Cardiac fibroblast (primary cell): ENCODE data around the gene ALDH4A1.

ENCODE experiments used
- DNase-seq, 2 donors: peaks; one replicate each; pipeline versions ENCODE4 v3.0.0 to v3.0.0-alpha.2; 2010; ENCODE audit warnings: low read depth in 2 of 2
- H3K4me3 ChIP-seq, 2 donors: replicated peaks in 1 of 2; 1 replicate in 1 of 2; 2 replicates in 1 of 2; pipeline ENCODE4 v1.5.1; 2011; ENCODE audit warnings: low read depth in 2 of 2, low read length in 2 of 2, mild to moderate bottlenecking in 2 of 2, moderate library complexity in 1 of 2
- TF ChIP-seq, protein P1 (sequence below): IDR thresholded peaks from one replicate; pipeline ENCODE4 v1.5.1; 2011; ENCODE audit warnings: low read depth, mild to moderate bottlenecking, low read length, inconsistent platforms

The ALDH4A1 gene

GRCh38 chr1:18927082-18927653, 24.8 kb upstream of the ALDH4A1 start:
- TF ChIP-seq, protein P1, sequence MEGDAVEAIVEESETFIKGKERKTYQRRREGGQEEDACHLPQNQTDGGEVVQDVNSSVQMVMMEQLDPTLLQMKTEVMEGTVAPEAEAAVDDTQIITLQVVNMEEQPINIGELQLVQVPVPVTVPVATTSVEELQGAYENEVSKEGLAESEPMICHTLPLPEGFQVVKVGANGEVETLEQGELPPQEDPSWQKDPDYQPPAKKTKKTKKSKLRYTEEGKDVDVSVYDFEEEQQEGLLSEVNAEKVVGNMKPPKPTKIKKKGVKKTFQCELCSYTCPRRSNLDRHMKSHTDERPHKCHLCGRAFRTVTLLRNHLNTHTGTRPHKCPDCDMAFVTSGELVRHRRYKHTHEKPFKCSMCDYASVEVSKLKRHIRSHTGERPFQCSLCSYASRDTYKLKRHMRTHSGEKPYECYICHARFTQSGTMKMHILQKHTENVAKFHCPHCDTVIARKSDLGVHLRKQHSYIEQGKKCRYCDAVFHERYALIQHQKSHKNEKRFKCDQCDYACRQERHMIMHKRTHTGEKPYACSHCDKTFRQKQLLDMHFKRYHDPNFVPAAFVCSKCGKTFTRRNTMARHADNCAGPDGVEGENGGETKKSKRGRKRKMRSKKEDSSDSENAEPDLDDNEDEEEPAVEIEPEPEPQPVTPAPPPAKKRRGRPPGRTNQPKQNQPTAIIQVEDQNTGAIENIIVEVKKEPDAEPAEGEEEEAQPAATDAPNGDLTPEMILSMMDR, result no peak
- no peak overlapping the region for H3K4me3 ChIP-seq
- DNase-seq, result no peak

DNA sequence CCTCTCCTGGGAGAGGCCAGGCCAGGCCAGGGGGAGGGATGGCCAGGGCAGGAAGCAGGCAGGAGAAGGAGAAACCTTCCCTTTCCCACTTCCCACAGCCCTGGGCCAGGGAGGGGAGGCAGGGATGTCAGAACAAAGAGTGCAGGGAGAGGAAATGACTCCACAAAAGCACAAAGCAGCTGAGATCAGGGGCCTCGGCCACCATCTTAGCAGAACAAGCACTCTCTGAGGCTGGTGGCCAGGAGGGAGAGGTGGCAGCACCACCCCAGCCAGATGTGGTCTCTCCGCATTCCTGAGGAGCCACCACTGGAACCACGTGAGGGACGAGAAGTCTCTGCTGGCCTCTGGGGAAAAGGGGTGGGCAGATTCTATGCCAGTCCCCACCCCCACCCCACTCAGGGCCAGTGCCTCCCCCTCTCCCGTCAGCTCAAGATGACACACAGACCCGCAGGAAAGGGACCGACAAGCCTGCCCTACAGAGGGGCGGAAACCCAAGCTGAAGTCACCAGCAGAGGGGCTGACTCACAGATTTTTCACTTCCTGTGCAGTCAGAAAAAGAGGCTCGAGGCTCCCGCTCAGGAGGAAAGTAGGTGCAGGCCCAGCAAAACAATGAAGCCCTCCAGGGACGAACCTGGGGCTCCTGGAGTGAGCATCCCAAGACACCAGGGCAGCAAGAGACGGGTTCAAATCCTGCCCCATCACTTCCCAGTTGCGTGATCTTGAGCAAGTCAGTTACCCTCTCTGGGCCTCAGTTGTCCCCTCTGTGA, 24.1 kb upstream of the ALDH4A1 start:
- TF ChIP-seq, protein P1, result no peak
- DNase-seq, result peak; percentile 93 to 98
- H3K4me3 ChIP-seq, result no peak overlapping the region

- DNase-seq, result no peak
- no peak overlapping the region for H3K4me3 ChIP-seq
- TF ChIP-seq, protein P1, result no peak
Observed at GRCh38 chr1:18925279-18925678, 22.9 kb upstream of the ALDH4A1 start.

DNA sequence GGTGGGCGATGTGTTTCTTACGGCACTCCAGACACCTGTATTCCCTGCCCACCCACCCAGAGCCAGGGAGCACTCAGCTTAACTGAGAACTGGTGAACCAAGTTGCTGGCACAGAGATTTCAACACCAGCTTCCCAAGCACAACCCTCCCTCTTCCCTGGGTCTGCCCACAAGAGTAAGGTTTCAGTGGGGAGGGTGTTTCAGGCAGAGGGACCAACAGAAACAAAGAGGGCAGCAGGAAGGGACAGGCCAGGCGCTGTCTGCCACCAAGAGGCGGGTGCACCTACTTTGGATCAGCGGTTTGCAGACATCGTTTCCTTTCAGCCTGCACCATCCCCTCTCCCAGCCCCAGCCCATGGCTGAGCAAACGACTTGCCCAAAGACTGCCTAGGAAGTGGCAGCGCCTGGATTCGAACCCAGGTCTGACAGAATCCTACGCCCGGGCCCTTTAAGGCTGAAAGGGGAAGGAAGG, 21.9 kb upstream of the ALDH4A1 start:
- TF ChIP-seq, protein P1, result no peak
- DNase-seq, result peak in 1 of 2 donors; percentile 48
- H3K4me3 ChIP-seq, result no peak overlapping the region

- no peak overlapping the region for H3K4me3 ChIP-seq
- TF ChIP-seq, protein P1, result no peak
- DNase-seq, result peak in 1 of 2 donors; percentile 36
Observed at GRCh38 chr1:18923756-18924211, 21.4 kb upstream of the ALDH4A1 start.

DNA sequence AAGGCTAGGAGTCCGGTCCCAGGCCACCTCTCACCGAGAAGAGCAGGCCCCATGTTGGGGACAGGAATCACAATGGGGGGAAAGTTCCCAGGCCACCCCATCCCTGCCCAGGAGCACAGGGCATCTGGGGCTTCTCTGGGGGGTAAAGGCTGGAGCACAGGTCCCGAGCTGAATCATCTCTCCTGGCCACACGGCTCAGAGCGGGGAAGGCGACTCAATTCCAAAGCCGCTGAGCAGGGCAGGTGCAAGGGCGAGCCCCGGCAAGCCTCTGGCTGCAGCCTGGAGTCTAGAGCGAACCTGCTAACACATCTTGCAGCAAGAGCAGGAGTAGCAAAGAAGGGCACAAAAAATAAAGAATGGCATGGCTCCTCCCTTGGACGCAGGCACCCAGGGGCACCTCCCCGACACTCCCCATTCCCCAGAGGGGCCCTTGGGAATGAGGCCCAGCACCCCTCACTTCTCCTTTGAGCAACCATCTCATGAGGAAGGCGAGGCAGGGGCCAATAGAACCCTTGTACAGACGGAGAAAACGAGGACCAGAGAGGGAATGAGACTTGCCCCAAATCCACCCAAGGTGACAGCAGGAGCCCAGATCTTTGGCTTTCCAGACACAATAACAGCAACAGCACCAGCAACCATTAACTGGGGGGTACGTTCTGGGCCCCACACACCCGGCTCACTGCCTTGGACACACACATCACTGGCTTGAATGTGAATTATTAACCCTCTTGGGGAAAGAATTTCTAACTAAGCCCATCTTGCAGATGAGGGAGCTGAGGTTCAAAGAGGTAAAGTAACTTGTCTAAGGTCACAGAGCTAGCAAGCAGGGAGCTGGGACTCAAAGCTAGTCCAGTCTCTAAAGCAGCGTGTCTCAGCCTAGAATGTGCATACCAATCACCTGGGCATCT, 20.7 kb upstream of the ALDH4A1 start:
- H3K4me3 ChIP-seq, result no peak overlapping the region
- no peak for DNase-seq
- TF ChIP-seq, protein P1, result no peak
